ENCODE data around the gene PDLIM1. TPM values are rescaled to one million over a fixed set of nuclear protein-coding genes. Genes with fewer than 3 reads are reported as not detected.
A peak's percentile ranks its signal among the peaks of the same experiment; 100 is the strongest.

The PDLIM1 gene
- total and polyA plus RNA-seq, 2 experiments from 2014 or later = 111 to 233 TPM

DNA sequence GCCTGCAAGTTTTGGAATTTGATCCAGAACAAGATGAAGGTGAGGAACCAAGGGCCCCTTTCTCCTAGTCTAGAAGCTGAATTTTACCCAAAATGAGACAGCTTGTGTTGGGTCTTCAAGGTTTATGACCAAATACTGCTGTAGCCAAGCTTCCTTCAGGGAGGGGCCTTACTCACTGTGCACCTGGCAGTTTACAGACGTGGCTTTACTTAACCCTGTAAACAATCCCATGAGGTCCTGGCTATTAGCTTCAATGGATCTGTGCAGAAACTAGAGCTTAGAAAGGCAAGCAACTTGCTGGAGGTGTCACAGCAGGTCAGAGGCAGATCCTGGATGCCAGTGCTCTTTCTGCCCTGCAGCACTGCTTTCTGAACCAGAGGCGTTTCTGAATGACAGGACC, 46.7 kb downstream of the PDLIM1 start:
- 0 out of 2 replicates have a peak, but pooled peaks cover 22% of the 10 kb centered on the region for H3F3A ChIP-seq (replicated peaks; ENCODE audit: low read depth)
- TF ChIP-seq ZNF114 (CRISPR knock-in tag; IDR thresholded peaks at IDR 0.05) (no peak), NANOG (IDR thresholded peaks at IDR 0.05; ENCODE audit: borderline replicate concordance) (no peak), STAT1 (IDR thresholded peaks at IDR 0.05; ENCODE audit: unreplicated experiment) (no peak), CREB1 (CRISPR knock-in tag; IDR thresholded peaks at IDR 0.05; ENCODE audit: low read depth) (no peak), CTCF (conservative IDR thresholded peaks at IDR 0.05; ENCODE audit: low read depth in 2 of 2) (no peak), EZH2phosphoT487 (IDR thresholded peaks at IDR 0.05; ENCODE audit: unreplicated experiment) (no peak), EZH2 (IDR thresholded peaks at IDR 0.05; ENCODE audit: low read depth, unreplicated experiment) (no peak), REST (IDR thresholded peaks at IDR 0.05; ENCODE audit: unreplicated experiment) (no peak), JUNB (IDR thresholded peaks at IDR 0.05; ENCODE audit: unreplicated experiment) (no peak), ZNF331 (CRISPR knock-in tag; IDR thresholded peaks at IDR 0.05; ENCODE audit: low read depth) (no peak), POLR2AphosphoS5 (IDR thresholded peaks at IDR 0.05; ENCODE audit: low read depth) (no peak)
- TF ChIP-seq, protein P1, sequence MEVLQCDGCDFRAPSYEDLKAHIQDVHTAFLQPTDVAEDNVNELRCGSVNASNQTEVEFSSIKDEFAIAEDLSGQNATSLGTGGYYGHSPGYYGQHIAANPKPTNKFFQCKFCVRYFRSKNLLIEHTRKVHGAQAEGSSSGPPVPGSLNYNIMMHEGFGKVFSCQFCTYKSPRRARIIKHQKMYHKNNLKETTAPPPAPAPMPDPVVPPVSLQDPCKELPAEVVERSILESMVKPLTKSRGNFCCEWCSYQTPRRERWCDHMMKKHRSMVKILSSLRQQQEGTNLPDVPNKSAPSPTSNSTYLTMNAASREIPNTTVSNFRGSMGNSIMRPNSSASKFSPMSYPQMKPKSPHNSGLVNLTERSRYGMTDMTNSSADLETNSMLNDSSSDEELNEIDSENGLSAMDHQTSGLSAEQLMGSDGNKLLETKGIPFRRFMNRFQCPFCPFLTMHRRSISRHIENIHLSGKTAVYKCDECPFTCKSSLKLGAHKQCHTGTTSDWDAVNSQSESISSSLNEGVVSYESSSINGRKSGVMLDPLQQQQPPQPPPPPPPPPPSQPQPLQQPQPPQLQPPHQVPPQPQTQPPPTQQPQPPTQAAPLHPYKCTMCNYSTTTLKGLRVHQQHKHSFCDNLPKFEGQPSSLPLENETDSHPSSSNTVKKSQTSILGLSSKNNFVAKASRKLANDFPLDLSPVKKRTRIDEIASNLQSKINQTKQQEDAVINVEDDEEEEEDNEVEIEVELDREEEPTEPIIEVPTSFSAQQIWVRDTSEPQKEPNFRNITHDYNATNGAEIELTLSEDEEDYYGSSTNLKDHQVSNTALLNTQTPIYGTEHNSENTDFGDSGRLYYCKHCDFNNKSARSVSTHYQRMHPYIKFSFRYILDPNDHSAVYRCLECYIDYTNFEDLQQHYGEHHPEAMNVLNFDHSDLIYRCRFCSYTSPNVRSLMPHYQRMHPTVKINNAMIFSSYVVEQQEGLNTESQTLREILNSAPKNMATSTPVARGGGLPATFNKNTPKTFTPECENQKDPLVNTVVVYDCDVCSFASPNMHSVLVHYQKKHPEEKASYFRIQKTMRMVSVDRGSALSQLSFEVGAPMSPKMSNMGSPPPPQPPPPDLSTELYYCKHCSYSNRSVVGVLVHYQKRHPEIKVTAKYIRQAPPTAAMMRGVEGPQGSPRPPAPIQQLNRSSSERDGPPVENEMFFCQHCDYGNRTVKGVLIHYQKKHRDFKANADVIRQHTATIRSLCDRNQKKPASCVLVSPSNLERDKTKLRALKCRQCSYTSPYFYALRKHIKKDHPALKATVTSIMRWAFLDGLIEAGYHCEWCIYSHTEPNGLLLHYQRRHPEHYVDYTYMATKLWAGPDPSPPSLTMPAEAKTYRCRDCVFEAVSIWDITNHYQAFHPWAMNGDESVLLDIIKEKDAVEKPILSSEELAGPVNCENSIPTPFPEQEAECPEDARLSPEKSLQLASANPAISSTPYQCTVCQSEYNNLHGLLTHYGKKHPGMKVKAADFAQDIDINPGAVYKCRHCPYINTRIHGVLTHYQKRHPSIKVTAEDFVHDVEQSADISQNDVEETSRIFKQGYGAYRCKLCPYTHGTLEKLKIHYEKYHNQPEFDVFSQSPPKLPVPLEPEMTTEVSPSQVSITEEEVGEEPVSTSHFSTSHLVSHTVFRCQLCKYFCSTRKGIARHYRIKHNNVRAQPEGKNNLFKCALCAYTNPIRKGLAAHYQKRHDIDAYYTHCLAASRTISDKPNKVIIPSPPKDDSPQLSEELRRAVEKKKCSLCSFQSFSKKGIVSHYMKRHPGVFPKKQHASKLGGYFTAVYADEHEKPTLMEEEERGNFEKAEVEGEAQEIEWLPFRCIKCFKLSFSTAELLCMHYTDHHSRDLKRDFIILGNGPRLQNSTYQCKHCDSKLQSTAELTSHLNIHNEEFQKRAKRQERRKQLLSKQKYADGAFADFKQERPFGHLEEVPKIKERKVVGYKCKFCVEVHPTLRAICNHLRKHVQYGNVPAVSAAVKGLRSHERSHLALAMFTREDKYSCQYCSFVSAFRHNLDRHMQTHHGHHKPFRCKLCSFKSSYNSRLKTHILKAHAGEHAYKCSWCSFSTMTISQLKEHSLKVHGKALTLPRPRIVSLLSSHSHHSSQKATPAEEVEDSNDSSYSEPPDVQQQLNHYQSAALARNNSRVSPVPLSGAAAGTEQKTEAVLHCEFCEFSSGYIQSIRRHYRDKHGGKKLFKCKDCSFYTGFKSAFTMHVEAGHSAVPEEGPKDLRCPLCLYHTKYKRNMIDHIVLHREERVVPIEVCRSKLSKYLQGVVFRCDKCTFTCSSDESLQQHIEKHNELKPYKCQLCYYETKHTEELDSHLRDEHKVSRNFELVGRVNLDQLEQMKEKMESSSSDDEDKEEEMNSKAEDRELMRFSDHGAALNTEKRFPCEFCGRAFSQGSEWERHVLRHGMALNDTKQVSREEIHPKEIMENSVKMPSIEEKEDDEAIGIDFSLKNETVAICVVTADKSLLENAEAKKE (CRISPR knock-in tag; IDR thresholded peaks at IDR 0.05) = no peak
- TF ChIP-seq, protein P2, sequence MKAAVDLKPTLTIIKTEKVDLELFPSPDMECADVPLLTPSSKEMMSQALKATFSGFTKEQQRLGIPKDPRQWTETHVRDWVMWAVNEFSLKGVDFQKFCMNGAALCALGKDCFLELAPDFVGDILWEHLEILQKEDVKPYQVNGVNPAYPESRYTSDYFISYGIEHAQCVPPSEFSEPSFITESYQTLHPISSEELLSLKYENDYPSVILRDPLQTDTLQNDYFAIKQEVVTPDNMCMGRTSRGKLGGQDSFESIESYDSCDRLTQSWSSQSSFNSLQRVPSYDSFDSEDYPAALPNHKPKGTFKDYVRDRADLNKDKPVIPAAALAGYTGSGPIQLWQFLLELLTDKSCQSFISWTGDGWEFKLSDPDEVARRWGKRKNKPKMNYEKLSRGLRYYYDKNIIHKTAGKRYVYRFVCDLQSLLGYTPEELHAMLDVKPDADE (IDR thresholded peaks at IDR 0.05) = no peak
- H3K4me3 ChIP-seq = no peak overlapping the region
- Mint-ChIP-seq H3K27me3 (ENCODE audit: insufficient read depth, low read depth, poor library complexity) (peaks cover 11% of the 10 kb centered on the region), H3K9me3 (peaks cover 10% of the 10 kb centered on the region), H3K36me3 (ENCODE audit: low read depth) (peaks cover 53% of the 10 kb centered on the region), H3K4me3 (no peak overlapping the region), H3K27ac (no peak overlapping the region), H3K4me1 (peaks cover 22% of the 10 kb centered on the region)
- H3K27ac ChIP-seq (ENCODE audit: low read depth) = peak overlapping the region; percentile 54
- DNase-seq (ENCODE audit: low spot score) (no peak), ATAC-seq (no peak)
- H3K27me3 ChIP-seq (ENCODE audit: insufficient read depth) = no peaks in the 10 kb centered on the region
- H3K79me2 ChIP-seq (replicated peaks; ENCODE audit: insufficient read depth) = peaks cover 23% of the 10 kb centered on the region
- peaks cover 15% of the 10 kb centered on the region for H3K4me1 ChIP-seq (ENCODE audit: insufficient read depth)
- no peaks in the 10 kb centered on the region for H3K9me2 ChIP-seq (ENCODE audit: insufficient read depth)
- H3K4me2 ChIP-seq = no peak overlapping the region
- H2AFZ ChIP-seq = no peak overlapping the region
- peaks cover 34% of the 10 kb centered on the region for H3K36me3 ChIP-seq (ENCODE audit: insufficient read depth)
- no peaks in the 10 kb centered on the region for H4K20me1 ChIP-seq (replicated peaks; ENCODE audit: insufficient read depth)
